MCF 10A (cell line): ENCODE data around the gene FNBP1. TPM values are rescaled to one million over a fixed set of nuclear protein-coding genes. Genes with fewer than 3 reads are reported as not detected.

ENCODE experiments used
- BruUV-seq: library from RNA; stranded (reverse); fragments of 400-500 nt; replicated peaks from 2 replicates; lab custom pipeline; 2021; lab: Mats Ljungman, UMichigan
- CTCF ChIA-PET: fragments of 300-600 bp; sonication (Branson Sonifier 250); formaldehyde crosslinking; extraction: SDS; loops from one replicate; lab custom pipeline; 2021; ENCODE audit warnings: antibody characterized with exemption, inconsistent platforms; lab: Yijun Ruan, JAX
- POLR2A ChIA-PET: fragments of 300-600, 350-650 bp; sonication (Branson Sonifier 250); formaldehyde crosslinking; extraction: SDS; loops from one replicate; lab custom pipeline; 2020; ENCODE audit warnings: antibody characterized with exemption, inconsistent platforms; lab: Yijun Ruan, JAX
- DNase-seq: peaks from one replicate; pipeline ENCODE4 v3.0.0-alpha.2; 2018; ENCODE audit not compliant: unreplicated experiment
- H3K27ac Mint-ChIP-seq: one replicate; pipeline ENCODE4 v1.8.0; 2022; ENCODE audit warnings: mild to moderate bottlenecking, low read depth, mixed read lengths; ENCODE audit not compliant: unreplicated experiment
- H3K27me3 Mint-ChIP-seq: one replicate; pipeline ENCODE4 v1.8.0; 2022; ENCODE audit warnings: mixed read lengths; ENCODE audit not compliant: insufficient read depth, unreplicated experiment
- H3K36me3 Mint-ChIP-seq: one replicate; pipeline ENCODE4 v1.8.0; 2022; ENCODE audit warnings: mild to moderate bottlenecking, moderate library complexity, mixed read lengths; ENCODE audit not compliant: insufficient read depth, unreplicated experiment
- H3K4me1 Mint-ChIP-seq: one replicate; pipeline ENCODE4 v1.8.0; 2022; ENCODE audit warnings: mixed read lengths; ENCODE audit not compliant: insufficient read depth, unreplicated experiment
- H3K4me3 Mint-ChIP-seq: one replicate; pipeline ENCODE4 v1.8.0; 2022; ENCODE audit warnings: mild to moderate bottlenecking, moderate library complexity, mixed read lengths; ENCODE audit not compliant: unreplicated experiment
- H3K9me3 Mint-ChIP-seq: one replicate; pipeline ENCODE4 v1.8.0; 2022; ENCODE audit warnings: mixed read lengths; ENCODE audit not compliant: unreplicated experiment
- CTCF ChIP-seq: fragments of 200-600 bp; IDR thresholded peaks from one replicate; pipeline ENCODE4 v1.8.0; 2022; ENCODE audit warnings: antibody characterized with exemption, mild to moderate bottlenecking; ENCODE audit not compliant: unreplicated experiment
- intact Hi-C: fragments of 100-400 bp; cut with micrococcal nuclease; formaldehyde crosslinking; loops from 2 replicates; pipeline ENCODE4 v1.14.1; 2022
- total RNA-seq: library from RNA; stranded (reverse); gene quantifications from 2 replicates; pipeline ENCODE4 v1.2.3, GENCODE V29; 2022

Gene FNBP1
- total RNA-seq, 1 experiment from 2014 or later: 24.4 TPM

GRCh38 chr9:129874261-129875101 lies 168.5 kb downstream of the FNBP1 start:
- DNase-seq: no peak
- Mint-ChIP-seq H3K9me3 (no peaks in the 10 kb centered on the region), H3K27me3 (no peaks in the 10 kb centered on the region), H3K27ac (no peak overlapping the region), H3K36me3 (peaks cover 17% of the 10 kb centered on the region), H3K4me1 (no peaks in the 10 kb centered on the region), H3K4me3 (no peak overlapping the region)
- no peak for TF ChIP-seq CTCF
- CTCF ChIA-PET: no interaction called here
- POLR2A ChIA-PET: no interaction called here
- BruUV-seq: no TSS peak
- intact Hi-C loops: no loop called here

DNA sequence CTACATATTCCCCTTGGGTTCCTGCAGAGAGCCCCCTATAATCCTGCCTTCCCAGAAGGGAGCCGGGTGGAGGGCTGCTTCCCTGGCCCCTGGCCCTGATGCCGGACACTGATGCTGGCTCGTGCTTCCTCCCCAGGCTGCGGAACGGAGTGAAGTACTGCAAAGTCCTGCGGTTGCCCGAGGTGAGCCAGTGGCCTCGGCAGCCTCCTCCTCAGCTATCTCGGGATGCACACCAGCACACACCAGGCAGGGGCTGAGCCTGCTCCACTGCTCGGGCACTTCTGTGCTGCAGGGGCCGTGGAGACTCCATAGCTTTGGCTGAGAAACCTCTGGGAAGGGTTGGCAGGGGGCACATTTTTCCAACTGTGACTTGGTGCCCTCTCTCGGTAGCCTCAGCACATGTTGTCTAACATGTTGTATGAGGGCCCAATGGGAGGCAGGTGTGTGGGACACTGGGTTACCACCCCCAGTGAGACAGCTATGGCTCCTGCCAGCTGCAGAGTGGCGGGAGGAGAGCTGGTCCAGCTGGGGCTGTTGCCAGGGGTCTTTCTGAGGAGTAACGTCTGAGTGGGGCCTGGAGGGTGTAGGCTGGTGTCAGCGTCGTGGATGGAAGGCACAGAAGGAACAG lies 169.3 kb downstream of the FNBP1 start:
- Mint-ChIP-seq H3K36me3 (peaks cover 16% of the 10 kb centered on the region), H3K27me3 (no peaks in the 10 kb centered on the region), H3K4me3 (no peak overlapping the region), H3K9me3 (no peaks in the 10 kb centered on the region), H3K27ac (no peak overlapping the region), H3K4me1 (no peaks in the 10 kb centered on the region)
- DNase-seq: no peak
- no peak for TF ChIP-seq CTCF
- POLR2A ChIA-PET: no interaction called here
- BruUV-seq: no TSS peak
- intact Hi-C loops: no loop called here
- CTCF ChIA-PET: no interaction called here

GRCh38 chr9:129871046-129871445 lies 171.9 kb downstream of the FNBP1 start:
- H3K27ac Mint-ChIP-seq: no peak overlapping the region
- no peaks in the 10 kb centered on the region for H3K4me1 Mint-ChIP-seq
- peaks cover 11% of the 10 kb centered on the region for H3K36me3 Mint-ChIP-seq
- intact Hi-C loops: no loop called here
- TF ChIP-seq CTCF: no peak
- CTCF ChIA-PET: no interaction called here
- no peaks in the 10 kb centered on the region for H3K27me3 Mint-ChIP-seq
- DNase-seq: no peak
- POLR2A ChIA-PET: interaction anchor here (0.6 kb wide), 1 partner anchor 1319 kb away, joined by 3 read pairs; the partner anchor contains the start of gene SPTAN1
- no peaks in the 10 kb centered on the region for H3K9me3 Mint-ChIP-seq
- no peak overlapping the region for H3K4me3 Mint-ChIP-seq
- BruUV-seq: no TSS peak
